ENCODE results near the gene CDC42SE1.
A peak's percentile ranks its signal among the peaks of the same experiment; 100 is the strongest.

Gene CDC42SE1

GRCh38 chr1:151051356-151052009 is 7.9 kb downstream of the CDC42SE1 start:
- DNase-seq = no peak

- no peak for DNase-seq
Measured at GRCh38 chr1:151050051-151050688, 9.3 kb downstream of the CDC42SE1 start.

- DNase-seq = no peak
Measured at GRCh38 chr1:151049458-151049857, 10.0 kb downstream of the CDC42SE1 start.

GRCh38 chr1:151048645-151049032 is 10.8 kb downstream of the CDC42SE1 start:
- DNase-seq = no peak

GRCh38 chr1:151047925-151048644 is 11.3 kb downstream of the CDC42SE1 start:
- DNase-seq = peak; percentile 38

GRCh38 chr1:151047591-151047924 is 11.9 kb downstream of the CDC42SE1 start, which contains the start of gene C1orf56:
Gene C1orf56 (plus strand): TSS chr1:151047751. CDS start chr1:151047848, 97 bp downstream.
- peak; percentile 41 for DNase-seq

GRCh38 chr1:151043163-151043562 is 16.3 kb downstream of the CDC42SE1 start:
- DNase-seq = no peak

GRCh38 chr1:151039521-151039920 is 19.9 kb downstream of the CDC42SE1 start:
- no peak for DNase-seq

- no peak for DNase-seq
Measured at GRCh38 chr1:151037032-151037431, 22.4 kb downstream of the CDC42SE1 start.

- DNase-seq = no peak
Measured at GRCh38 chr1:151036356-151036755, 23.1 kb downstream of the CDC42SE1 start, which contains the start of gene BNIPL. Gene BNIPL (plus strand): TSS chr1:151036586. CDS start chr1:151036726, 140 bp downstream.

GRCh38 chr1:151035167-151035566 is 24.3 kb downstream of the CDC42SE1 start:
- DNase-seq = no peak

GRCh38 chr1:151032164-151032563 is 27.3 kb downstream of the CDC42SE1 start:
- no peak for DNase-seq

- DNase-seq = no peak
Measured at GRCh38 chr1:151026460-151026859, 33.0 kb downstream of the CDC42SE1 start.

- DNase-seq = peak; percentile 90
Measured at GRCh38 chr1:151024540-151025146, 34.8 kb downstream of the CDC42SE1 start.

- no peak for DNase-seq
Measured at GRCh38 chr1:151013518-151013917, 45.9 kb downstream of the CDC42SE1 start.

- DNase-seq = no peak
Measured at GRCh38 chr1:151012684-151013471, 46.5 kb downstream of the CDC42SE1 start.

GRCh38 chr1:151011154-151011850 is 48.1 kb downstream of the CDC42SE1 start:
- DNase-seq = no peak

- no peak for DNase-seq
Measured at GRCh38 chr1:151010346-151010726, 49.1 kb downstream of the CDC42SE1 start.

GRCh38 chr1:151009674-151010345 is 49.6 kb downstream of the CDC42SE1 start:
- DNase-seq = no peak

- DNase-seq = no peak
Measured at GRCh38 chr1:151009206-151009587, 50.2 kb downstream of the CDC42SE1 start.

Measured in effector CD4-positive, alpha-beta T cell (primary cell).